ENCODE results near the gene AGO3. TPM values are rescaled to one million over a fixed set of nuclear protein-coding genes. Genes with fewer than 3 reads are reported as not detected.

AGO3 gene
- total and polyA plus RNA-seq, 10 of the 15 experiments (the other 5 are each of a cell fraction or from before 2014, with no cell fraction given), result 3.9 to 35.2 (median 12.5) TPM

GRCh38 chr1:35930593-35931445 lies at the start of gene AGO3 (continued):
- 0 out of 2 replicates have a peak, but pooled peaks have one; percentile 38 for TF ChIP-seq PRDM15 (CRISPR knock-in tag; IDR thresholded peaks at IDR 0.05)
- no peak for TF ChIP-seq USF2 (IDR thresholded peaks at IDR 0.05; ENCODE audit: borderline replicate concordance, low read depth, low read length)
- peak; percentile 71 for TF ChIP-seq NR2C1 (IDR thresholded peaks at IDR 0.05)
- peak; percentile 80; the same call in 1 of the 2 replicates for TF ChIP-seq ELK1 (IDR thresholded peaks at IDR 0.05; ENCODE audit: low read depth, low read length)
- peak; percentile 42; the same call in 1 of the 2 replicates for TF ChIP-seq ZNF24 (IDR thresholded peaks at IDR 0.05)
- peak; percentile 53; the same call in 1 of the 2 replicates for TF ChIP-seq PML (IDR thresholded peaks at IDR 0.05; ENCODE audit: low read length)
- TF ChIP-seq PAX5 (IDR thresholded peaks at IDR 0.05; ENCODE audit: borderline replicate concordance, low read depth, low read length), result 0 out of 2 replicates have a peak, but pooled peaks have one; percentile 41
- TF ChIP-seq ZNF622 (IDR thresholded peaks at IDR 0.05), result no peak
- TF ChIP-seq WRNIP1 (IDR thresholded peaks at IDR 0.05; ENCODE audit: borderline replicate concordance, low read depth, low read length), result no peak
- no peak for TF ChIP-seq USF1 (IDR thresholded peaks at IDR 0.05; ENCODE audit: borderline replicate concordance, extremely low read length, insufficient read depth, low read depth, low read length)
- TF ChIP-seq EZH2 (IDR thresholded peaks at IDR 0.05; ENCODE audit: borderline replicate concordance, control insufficient read depth, low read depth, low read length), result no peak
- TF ChIP-seq CEBPZ (IDR thresholded peaks at IDR 0.05; ENCODE audit: low read depth, low read length), result no peak
- no peak for TF ChIP-seq E4F1 (IDR thresholded peaks at IDR 0.05; ENCODE audit: borderline replicate concordance, partially characterized antibody)
